Limb (tissue), 2 donors: ENCODE measurements around the gene FBXO15.

Source experiments
- DNase-seq, 2 donors: peaks; one replicate each; pipeline ENCODE4 v3.0.0-alpha.2; 2016; ENCODE audit errors: extremely low spot score in 2 of 2

Gene FBXO15

DNA sequence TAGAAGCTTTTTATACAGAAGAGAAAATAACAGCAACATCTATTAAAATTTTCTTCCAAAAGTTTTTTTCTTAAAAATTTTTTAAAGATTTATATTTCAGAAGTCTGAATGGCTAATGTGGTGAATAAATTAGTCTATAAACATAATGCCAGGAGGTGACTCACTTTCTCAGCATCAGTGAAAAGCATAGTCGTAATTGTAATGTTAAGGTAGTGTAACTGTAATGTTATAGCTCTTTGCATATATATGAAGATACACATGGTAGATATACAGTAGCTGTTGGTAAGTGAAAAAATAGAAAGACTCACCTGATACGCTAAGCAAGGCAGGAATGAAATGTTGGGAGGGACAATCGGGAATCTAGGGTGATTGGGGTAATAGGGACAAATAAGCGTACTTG lies 6.2 kb upstream of the FBXO15 start:
- no peak for DNase-seq

DNA sequence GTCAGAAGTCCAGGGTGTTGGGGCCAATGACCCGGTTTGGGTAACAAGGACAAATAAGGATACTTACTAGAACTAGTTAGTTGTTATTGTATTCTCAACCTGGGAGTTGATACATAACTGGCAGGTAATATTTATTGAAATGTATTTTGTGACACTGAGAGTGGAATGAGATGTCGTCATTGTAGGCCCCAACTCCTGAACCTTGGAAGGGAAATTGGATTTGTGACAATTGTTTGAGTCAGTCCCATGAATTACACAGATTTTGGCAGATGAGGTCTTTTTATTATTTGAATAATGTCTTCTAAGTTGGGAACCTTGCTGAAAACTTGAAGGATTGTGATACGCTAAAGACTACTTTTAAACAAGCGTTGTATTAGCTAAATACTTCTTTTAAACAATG lies 5.7 kb upstream of the FBXO15 start:
- no peak for DNase-seq

DNA sequence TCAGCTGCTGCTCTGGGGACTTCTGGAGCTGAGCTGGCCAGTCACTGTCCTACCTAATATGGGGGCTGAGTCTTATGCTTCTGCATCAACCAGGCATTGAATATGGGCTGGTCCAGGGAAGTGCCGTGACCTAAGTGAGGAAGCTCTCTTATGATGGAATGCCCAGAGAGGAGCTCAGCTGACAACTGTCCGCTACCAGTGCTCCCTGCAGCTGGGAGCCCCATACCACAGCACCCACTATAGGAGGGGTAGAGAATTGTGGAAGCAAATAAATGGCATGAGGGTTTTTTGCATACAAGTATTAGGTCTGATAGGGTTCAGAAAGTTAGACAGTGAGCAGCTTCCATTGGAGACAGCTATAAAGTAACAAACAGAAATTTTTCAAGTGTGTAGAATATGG lies 5.2 kb upstream of the FBXO15 start:
- no peak for DNase-seq

DNA sequence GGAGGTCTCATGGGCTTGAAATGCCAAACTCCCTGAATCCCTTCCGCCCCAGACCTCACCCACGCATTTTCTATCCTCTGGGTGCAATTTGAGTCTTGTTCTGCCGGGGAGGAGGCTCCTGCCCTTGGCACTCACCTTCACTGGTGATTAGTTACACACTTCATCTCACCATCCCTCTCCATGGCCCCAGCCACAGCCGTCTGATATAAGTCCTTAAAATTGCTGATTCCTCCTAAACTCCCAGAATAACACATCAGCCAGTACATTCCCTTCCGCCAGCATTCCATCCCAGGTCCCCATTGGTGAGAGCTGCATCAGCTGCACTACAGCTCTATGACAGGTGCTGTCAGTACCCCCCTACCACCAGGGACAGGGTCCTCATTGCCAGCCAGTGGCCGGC lies 4.6 kb upstream of the FBXO15 start:
- no peak for DNase-seq

DNA sequence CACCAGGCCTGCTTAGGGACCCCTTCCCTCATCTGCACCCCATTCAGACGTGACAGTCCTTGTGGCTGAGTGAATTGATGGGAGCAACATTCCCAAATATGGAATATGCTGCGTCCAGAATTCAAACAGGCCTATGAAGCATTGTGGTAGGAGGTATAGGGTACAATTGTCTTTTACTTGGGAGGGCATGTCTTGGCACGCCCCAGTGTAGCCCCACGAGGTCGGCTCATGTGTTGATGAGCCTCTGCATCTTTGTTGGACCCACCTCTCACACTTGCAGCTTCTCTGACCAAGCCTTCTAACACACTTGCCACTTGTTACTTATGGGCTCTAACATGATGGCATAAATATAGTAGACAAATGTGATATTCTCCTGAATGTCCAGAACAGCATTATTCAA lies 2.2 kb upstream of the FBXO15 start:
- DNase-seq = no peak

DNA sequence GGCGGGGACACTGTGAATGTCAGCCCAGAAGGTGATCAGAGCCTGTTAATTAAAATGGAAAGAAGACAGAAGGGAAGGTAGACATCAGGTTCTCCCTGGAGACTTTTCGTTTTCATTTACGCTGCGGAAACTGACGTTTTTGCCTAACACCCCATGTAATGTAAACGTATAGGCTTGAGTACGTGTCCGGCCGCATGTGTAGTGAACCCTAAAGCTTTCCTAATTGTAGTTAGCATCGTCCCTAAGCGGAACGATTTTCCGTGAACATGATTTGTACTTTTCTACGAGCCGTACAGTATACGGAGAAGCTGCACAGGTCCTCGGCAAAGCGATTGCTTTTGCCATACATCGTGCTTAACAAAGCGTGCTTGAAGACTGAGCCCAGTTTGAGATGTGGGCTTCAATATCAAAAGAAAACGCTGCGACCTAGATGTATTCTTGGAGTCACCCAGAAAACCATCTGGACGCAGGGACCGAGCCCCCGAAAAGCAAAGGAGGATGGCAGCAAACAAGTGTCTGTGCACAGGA lies 973 bp upstream of the FBXO15 start:
- no peak for DNase-seq

DNA sequence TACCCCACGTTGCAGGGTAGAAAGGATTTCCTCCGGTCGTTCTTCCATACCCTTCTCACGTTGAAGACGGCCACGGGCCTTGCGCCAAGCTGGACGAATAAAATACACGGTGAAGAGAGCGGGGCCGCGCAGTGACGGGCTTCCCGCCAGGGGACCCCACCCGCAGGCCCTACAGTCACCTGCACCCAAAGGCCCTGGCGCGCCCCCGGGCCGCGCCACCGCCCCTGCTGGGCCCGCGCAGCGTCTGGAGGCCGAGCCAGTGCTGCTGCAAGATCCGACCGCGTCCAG lies 199 bp downstream of the FBXO15 start:
- no peak for DNase-seq

DNA sequence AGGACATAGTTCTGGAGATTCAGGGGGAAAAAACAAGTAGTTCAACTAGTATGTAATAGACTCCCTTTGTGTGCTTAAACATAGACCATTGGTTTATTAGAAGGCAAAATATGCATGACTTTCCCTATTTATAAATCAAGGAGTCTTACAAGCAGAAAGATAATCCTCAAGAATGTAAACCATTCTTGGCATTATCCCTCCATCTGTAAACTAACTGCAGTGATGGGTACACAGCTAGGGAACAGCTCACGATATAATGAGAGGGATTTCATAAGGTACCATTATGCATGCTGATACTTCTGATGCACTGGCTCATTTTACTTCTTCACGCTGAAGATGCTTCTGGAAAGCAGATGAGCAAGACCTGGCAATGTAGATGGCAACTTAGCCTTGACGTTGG lies 878 bp downstream of the FBXO15 start:
- no peak for DNase-seq

DNA sequence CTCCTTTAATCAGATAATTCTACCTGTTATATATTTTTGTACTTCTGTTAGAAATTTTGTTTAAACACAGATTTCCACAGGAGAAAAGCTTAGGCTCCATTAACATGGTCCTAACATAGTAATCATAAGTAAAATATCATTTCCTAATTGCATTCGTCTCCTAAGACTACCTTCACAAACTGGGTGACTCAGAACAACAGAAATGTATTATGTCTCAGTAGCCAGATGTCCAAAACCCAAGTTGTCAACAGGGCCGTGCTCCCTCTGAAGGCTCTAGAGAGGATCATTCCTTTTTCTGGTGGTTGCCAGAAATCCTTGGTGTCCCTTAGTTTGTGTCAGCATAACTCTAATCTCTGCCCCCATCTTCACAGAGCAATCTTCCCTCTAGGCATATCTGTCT lies 5.4 kb downstream of the FBXO15 start:
- no peak for DNase-seq

DNA sequence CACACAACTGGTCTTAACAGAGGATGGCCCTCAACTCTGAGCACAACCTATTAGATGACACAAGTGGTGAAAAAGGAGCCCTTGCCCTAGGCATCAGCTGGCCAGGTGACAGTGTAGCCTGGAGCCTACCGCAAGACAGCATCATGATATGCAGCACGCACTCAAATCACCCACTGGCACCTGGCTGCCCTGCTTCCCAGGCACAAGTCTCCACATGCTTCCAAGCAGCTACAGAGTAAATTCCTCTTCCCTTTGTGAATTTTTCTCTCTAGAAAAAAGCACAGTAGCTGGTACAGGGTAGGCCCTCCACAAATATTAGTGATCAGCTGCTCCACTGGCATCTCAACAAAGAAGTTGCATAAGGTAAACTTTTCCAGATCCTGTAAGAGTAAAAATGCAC lies 6.0 kb downstream of the FBXO15 start:
- no peak for DNase-seq

DNA sequence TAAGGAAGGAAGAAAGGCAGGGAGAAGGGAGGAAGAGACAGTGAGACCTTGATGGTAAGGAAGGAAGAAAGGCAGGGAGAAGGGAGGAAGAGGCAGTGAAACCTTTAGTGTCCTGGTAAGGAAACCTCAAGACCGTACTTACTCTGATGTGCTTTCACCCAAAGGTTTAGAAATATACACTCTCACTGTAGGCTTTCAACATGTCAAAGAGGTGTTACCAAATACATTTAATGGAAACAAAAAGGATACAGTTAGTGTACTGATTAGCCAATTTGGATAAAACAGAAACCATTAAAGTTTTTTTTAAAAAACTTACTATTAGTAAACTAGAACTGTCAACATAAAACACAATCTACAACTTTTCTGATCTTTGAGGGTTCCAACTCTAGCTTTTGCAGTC lies 7.1 kb downstream of the FBXO15 start:
- no peak for DNase-seq

DNA sequence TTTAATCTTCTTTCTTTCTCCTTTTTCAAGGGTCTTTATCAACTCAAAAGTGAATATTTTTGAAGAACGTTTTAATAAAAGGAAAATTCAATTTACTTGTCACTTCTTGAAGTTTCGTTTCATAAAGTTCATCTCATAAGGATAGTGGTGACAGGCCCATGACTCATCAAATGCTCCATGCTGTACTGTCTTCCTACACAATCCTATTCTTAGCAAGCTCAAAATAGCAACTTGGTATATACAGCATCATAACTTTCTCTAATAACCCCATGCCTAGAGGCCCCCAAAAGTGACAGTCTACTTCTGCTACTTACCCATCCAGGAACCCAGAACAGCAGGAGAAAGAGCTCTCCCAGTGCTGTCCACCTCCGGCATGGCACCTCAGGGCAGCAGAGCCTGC lies 7.7 kb downstream of the FBXO15 start:
- no peak for DNase-seq

DNA sequence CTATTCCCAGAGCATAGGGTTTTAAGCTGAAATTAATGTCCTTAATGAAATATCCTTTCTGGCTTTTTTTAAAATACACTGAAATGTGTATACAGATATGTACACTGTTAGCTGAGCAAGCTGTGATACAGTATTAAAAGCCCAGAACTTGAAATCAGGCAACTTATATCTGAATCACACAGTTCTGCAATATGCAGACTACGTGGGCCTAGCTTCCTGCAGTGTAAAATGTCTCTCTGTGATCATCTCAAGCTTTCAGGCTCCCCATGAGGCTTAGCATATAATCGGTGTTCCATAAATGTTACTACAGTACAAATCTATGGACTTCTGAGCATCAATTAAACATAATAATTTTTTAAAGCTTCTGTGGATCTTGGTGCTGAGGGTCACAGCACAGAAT lies 8.2 kb downstream of the FBXO15 start:
- DNase-seq = no peak

DNA sequence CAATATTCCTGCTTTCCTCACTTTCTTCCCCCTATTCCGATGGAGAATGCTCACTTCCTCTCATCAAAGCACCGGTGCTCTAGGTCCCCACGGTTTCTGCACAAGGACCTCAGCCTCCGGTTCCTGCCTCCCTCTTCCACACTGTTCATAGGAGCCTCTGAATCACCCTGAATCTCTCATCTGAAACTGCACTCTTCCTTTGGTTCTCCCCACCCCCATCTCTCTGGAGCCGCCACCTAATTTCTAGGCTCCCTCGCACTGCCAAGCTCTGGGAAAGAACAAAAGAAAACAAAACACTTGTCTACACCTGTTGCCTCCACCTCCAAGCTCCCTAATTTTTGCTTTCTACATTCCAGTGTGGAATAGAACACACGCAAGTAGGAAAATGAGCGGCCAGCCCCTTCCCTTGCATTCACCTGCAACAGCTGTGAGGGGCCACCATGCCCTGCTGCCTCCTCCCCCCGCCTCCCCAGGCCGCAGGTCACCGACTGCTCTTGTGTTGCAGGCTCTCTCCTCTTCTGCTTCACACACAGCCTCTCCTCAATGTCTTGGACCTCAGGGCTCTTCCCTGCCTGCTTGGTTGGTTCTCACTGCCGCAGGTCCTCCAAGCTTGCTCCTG lies 9.6 kb downstream of the FBXO15 start:
- DNase-seq = no peak

DNA sequence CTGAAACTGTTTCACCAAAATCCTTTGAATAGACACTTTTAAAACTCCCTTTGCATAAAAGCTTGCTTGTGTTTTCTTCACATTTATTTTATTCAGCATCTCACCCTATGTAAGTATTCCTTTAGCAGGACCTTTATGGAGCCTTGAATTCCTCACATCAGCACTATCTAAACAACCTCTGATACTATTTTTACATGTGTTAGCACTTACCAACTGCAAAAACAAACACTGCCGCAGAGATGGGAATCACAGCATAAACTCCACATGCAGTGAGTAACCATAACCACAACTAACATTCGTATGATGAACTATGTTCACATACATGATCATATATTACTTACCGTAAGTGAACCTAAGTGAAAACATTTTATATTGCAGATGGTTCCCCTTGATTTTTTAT lies 15.4 kb downstream of the FBXO15 start:
- DNase-seq = no peak

DNA sequence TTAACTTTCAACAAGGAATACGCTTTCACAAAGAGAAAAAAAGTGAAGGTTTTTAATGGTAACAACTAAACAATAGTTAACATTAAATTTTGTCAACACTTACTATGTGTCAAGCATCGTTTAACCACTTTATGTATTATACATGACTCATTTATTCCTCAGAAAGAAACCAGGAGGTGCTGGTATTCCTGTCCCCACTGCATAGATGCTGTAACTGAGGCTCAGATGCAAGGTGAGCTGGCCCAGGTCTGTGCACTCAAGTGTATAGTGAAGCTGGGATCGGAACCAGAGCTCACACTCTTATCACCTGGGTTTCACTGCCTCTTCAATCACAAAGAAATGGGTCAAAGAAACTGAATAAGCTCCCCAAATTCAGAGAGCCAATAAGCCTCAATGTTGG lies 16.5 kb downstream of the FBXO15 start:
- DNase-seq = no peak

DNA sequence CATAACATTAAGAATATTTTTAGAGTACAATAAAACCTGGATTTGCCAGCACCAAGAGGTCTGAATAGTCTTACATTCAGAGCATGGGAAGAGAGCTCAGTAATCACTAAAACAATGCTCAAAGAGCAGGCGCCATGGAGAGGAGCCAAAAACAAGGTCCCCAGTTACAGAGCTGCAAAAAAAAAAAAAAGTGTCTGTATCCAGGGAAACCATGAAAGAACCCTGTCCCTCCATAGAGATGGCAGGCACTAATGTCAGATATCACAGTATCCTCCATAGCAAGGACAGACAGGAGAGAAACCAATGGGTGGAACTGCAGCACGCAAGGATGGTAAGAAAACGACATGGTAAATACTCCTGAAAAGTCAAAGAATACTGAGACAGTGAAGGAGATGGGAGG lies 19.5 kb downstream of the FBXO15 start:
- no peak for DNase-seq

DNA sequence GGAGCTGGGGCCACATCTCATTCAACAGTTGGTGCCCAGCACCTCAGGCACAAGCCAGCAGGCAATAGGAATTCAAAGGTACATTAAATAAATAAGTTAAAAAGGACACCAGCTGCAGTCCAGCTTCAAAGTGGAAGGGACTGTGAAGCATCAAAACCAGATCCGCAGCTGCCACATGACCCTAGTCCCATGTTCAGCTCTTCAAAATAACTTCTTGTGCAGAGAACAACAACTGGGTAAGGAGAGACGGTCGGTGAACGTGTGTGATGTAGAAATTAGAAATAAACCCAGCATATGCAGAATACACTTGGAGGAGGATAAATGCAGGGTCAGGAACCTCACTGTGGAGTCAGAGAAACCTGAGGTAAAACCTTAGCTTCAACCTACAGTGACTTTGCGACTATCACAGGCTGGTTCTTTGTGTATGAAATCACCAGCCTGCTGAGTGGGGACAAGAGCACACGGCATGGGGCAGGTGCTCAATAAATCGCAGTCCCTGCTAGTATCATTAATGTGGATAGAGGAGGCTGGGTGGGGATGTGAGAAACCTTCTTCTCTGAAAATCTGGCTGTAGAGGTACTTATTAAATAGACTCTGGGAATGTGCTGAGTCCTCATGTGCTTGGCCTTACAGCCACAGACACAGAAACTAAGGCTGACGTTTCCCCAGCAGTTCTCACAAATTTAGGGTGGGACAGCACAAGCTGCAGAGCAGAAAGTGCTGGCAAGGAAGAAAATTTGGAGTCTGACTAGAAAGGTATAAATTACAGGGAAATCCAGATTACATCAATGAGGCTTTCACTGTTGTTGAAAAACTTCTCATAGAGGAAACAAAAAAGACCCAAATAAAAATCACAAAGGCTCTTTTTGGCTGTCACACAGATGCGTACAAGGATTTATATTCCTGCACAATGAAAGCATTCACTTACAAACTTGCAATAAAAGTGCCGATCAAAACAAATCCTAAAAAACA lies 20.7 kb downstream of the FBXO15 start:
- no peak for DNase-seq

DNA sequence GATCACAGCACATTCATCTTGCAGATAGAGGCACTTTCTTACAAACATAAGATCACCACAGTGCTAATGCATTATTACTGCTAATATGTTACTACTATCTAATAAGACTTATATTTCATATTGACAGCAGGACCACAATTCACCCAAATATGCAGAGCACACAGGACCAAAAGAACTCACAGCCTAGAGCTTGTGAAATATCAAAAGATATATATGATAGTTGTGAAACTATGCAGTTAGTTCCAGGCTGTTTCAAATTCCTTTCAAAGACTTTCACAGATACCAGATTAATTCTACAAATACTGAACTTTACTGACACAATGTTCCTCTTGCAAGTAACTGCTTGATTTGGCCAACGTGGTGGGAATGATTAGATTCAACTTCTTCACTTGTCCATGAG lies 23.0 kb downstream of the FBXO15 start:
- DNase-seq = no peak

DNA sequence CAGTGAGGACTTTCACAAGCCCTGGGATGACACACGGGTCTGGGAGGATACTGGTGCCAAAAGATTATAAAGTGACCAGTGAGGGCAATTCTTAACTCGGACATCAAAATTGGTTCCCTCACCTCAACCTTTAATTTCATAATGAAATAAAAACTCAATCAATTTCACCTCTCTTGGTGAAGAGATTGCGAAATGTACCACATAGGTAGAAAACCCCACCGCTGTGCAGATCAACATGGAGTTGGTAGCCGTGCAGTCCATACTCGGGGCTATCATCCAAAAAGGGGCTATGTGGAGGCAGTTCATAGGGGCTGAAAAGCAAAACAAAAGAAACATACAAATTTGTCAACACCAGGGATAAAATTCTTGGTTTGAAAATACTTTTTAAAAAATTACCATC lies 24.4 kb downstream of the FBXO15 start:
- no peak for DNase-seq

DNA sequence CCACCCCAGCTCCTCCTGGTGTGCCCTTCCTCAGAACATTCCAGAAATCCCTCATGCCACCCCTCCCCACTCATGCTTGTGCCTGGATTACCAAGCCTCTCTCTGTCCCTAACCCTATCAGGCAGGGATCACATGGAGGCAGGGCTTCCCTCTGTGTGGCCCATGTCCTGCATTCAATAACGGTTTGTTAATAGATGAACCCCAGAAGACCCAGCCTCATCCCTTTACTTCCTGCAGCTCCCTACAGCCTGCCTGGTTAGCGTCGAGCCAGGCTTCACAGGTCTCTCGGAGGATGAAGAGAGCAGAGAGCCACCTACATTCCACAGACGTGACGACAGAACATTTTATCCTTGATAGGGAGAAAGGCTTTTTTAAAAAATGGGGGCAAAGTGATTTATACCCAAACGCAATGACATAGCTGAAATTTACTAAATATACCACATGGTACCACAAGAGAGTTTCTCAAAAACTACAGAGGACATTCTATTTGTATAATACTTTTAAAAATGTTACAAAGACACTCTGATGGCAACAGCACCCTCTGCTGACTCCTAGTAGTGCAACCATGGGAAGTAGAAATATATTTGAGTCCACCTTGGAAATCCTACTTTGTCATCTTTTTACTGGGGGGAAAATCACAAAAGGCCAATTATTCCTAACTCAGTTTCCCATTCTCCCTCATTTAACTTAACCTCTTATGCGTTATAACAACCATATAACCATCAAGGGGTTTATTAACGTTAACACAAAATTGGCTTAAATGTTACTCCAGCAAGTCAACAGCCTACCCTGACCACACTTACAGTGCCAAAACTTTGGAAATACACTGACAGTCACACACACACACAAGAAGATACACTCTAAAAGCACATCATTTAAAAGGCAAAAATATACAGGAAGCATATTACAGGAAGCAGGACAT lies 30.7 kb downstream of the FBXO15 start:
- DNase-seq = peak in 1 of 2 donors; percentile 46

DNA sequence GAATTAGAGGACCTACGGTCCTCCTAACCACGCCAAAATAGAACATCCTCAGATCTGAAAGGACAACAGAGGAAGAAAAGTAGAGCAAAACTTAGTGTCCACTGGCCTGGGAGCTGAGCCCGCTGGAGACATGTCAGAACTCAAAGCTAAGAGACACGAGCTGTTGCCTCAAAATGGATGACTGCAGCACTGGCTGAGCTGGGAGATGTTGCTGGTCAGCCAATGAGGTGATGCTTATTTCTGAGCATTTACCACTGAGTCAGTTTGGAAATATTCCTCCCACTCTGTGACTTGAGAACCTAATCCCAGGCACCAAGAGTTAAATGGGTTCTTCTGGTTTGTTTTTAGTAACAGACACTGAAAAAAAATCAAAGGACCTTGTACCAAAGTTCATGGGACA lies 32.6 kb downstream of the FBXO15 start:
- DNase-seq = no peak
